Prostate gland (tissue), 2 donors: ENCODE data around the gene SAXO2.

Experiments
- POLR2A ChIP-seq: fragments of 450-650 bp; IDR thresholded peaks from one replicate; pipeline ENCODE4 v1.6.1; 2016; ENCODE audit warnings: antibody characterized with exemption, mild to moderate bottlenecking
- POLR2AphosphoS5 ChIP-seq: sonication (generic); formaldehyde crosslinking; IDR thresholded peaks from one replicate; pipeline ENCODE4 v1.6.1; 2017; ENCODE audit warnings: antibody characterized with exemption
- TF ChIP-seq, protein P1 (sequence below), 4 experiments: fragments of 200-600 bp in 2 of 4; fragments of 450-650 bp in 2 of 4; sonication (generic) in 2 of 4; IDR thresholded peaks; 1 replicate in 3 of 4; 2 replicates in 1 of 4; pipeline ENCODE4 v1.5.1; 2016 to 2019; ENCODE audit warnings: antibody characterized with exemption in 4 of 4, mild to moderate bottlenecking in 2 of 4, moderate library complexity in 2 of 4

DNA sequence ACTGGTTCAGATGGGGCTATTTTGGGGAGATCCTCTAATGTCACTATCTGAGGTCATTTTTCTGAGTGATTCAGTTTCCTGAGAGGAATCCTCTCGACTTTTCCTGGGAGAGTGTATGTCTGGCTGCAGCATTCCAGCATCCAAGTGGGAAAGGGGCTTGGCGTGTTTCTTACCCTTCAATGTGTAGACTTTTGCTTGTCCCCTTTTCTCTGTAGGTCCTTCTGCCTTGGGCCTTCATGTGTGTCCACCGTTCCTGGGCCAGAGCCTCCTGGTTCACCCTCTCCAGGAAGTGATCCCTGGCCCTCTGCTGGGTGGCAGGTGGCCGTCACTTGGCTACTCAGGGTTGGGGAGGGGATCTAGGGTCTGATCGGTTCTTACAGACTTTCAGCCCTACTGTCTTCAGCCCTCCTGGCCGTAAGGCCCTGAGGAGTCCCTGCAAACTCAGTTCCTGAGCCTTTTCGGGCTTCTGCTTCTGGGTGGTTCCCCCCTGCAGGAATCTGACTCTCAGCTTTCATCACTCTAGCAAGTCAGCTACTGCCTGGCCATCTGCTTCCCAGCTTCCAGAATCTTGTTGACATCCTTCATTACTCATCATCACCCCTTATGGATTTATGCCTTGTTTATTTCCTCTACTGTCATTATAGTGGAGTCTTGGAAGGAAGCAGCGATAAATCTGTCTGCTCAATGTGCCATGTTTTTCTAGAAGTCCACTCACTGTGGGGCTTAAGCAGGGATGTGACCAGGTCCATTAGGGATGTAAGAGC, 50.1 kb downstream of the SAXO2 start:
- no peak for TF ChIP-seq POLR2AphosphoS5
- TF ChIP-seq, protein P1, sequence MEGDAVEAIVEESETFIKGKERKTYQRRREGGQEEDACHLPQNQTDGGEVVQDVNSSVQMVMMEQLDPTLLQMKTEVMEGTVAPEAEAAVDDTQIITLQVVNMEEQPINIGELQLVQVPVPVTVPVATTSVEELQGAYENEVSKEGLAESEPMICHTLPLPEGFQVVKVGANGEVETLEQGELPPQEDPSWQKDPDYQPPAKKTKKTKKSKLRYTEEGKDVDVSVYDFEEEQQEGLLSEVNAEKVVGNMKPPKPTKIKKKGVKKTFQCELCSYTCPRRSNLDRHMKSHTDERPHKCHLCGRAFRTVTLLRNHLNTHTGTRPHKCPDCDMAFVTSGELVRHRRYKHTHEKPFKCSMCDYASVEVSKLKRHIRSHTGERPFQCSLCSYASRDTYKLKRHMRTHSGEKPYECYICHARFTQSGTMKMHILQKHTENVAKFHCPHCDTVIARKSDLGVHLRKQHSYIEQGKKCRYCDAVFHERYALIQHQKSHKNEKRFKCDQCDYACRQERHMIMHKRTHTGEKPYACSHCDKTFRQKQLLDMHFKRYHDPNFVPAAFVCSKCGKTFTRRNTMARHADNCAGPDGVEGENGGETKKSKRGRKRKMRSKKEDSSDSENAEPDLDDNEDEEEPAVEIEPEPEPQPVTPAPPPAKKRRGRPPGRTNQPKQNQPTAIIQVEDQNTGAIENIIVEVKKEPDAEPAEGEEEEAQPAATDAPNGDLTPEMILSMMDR (IDR thresholded peaks at IDR 0.05) = no peak
- no peak for TF ChIP-seq POLR2A
